OCI-LY7 (cell line): Measurements from ENCODE around the gene IL20RA.

Experiments used
- CTCF ChIP-seq: fragments of 200-600 bp; sonication (generic); conservative IDR thresholded peaks from 2 replicates; pipeline ENCODE4 v1.5.1; 2014; ENCODE audit warnings: mild to moderate bottlenecking, antibody characterized with exemption, low read length, moderate library complexity, mixed read lengths
- EZH2phosphoT487 ChIP-seq: fragments of 200-600 bp; sonication (generic); IDR thresholded peaks from 2 replicates; pipeline ENCODE4 v1.6.1; 2018; ENCODE audit warnings: low read depth, borderline replicate concordance, mild to moderate bottlenecking, mixed run types, antibody characterized with exemption, low read length, moderate library complexity, mixed read lengths

- TF ChIP-seq CTCF (0 out of 2 replicates have a peak, but pooled peaks have one; percentile 28), EZH2phosphoT487 (no peak)
Measured at GRCh38 chr6:137040393-137040792, 4.4 kb downstream of the IL20RA start.
